Measurements from ENCODE around the gene CAMTA1.

The CAMTA1 gene

DNA sequence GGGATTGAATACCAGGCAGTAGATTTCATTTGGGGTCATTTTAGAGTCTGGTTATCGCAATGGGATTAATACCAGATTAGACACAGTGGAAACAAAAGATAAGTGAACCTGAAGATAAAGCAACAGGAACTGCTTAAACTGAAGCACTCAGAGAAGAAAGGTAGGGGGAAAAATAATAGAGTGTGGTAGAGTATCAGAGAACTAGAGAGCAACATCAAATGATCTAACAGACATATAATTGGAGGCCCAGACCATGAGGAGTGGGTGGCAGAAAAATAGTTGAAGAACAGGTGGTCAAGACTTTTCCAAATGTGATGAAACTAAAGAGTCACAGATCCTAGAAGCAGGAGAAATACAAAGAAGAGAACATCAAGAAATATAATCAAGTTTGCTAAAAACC is 484.3 kb downstream of the CAMTA1 start:
- DNase-seq: no peak

DNA sequence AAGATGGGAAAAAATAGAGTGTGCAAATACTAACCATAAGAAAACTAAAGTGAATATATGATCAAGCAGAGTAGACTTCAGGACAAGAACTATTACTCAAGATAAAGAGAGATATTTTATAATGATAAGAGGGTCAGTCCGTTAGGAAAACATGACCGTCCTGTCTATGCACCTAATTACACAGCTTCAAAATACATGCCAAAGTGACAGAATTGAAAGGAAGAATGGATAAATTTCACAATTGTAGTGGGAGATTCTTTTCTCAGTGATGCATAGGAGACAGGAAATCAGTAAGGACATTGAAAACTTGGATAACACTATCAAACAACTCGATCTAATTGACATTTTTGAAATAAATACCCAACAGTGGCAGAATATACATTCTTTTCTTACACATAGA is 489.0 kb downstream of the CAMTA1 start:
- DNase-seq: no peak

DNA sequence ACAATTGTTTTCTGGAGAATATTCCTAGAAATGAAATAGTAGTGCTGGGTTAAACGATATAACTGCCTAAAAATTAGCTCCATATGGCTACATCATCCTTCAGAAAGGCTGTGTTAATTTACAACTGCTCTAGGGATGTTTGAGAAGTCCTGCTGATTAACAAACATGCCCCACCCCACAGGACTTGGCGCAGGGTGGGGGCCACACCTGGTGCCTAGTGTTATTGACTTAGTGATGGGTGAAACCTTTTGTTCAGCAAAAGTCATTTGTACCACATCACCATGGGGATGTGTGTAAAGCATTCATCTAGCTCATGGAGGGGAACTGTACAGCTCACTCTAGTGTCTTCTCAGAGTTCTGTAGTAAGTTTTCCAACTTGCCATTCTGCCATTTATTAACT is 492.8 kb downstream of the CAMTA1 start:
- DNase-seq: no peak

DNA sequence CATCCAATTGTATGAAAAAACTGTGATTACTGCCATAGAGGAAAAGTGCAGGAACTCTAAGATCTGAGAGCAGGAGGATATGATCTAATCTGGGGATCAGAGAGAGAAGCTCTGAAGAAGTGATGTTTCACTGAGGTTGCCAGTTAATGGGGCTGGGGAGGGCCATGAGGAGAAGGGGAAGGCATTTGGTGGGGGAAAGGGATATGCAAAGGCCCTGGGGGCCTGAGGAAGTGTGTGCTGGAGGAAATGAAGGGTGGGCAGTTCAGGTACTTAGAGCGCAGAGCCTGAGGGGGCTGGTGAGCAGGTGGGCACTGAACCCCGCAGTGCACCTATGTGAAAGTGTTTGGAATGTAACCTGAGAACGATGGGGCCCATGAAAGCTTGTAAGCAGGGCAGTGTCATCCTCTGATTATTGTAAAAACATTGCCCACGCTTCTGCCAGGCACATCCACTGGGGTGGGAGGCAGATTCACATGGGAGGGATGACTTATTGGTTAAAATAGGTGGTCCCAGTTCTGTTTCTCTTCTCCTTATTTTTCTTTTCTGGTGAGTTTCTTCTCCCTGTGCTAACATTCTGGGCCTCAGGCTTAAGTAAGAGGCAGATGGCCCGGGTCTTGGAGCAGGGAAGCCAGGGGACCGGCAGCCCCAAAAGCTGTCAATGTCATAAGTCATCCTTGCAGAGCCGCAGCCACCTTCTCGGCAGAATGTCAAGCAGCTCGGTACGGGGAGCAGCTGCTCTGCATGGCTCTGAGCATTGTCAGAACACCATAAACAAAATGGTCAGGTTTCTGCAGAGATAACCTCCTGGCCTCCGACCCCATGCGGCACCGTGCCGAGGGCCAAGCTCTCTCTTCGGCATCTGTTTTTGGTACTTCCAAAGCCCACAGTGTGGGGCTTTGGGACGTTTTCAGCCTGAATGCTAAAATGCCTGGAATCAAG is 493.8 kb downstream of the CAMTA1 start:
- DNase-seq: peak; percentile 56

DNA sequence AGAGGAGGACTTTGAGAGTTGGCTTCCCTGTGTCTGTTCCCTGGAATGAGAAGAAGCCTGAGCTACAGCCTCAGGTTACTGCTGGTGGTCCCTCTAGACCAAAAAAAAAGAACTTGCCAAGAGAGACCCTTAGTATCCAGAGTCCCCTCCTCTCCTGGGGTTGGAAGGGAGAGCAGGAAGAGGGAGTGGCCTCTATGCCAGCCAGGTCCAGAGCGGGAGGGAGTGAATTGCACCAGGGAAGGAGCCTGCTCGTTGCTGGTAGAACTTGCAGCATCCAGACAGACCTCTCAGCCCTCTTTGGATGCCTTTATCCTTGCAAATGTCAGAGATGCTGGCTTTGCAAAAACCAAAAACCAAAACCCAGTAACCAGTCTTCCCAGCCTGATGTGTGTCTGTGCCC is 494.5 kb downstream of the CAMTA1 start:
- DNase-seq: no peak

DNA sequence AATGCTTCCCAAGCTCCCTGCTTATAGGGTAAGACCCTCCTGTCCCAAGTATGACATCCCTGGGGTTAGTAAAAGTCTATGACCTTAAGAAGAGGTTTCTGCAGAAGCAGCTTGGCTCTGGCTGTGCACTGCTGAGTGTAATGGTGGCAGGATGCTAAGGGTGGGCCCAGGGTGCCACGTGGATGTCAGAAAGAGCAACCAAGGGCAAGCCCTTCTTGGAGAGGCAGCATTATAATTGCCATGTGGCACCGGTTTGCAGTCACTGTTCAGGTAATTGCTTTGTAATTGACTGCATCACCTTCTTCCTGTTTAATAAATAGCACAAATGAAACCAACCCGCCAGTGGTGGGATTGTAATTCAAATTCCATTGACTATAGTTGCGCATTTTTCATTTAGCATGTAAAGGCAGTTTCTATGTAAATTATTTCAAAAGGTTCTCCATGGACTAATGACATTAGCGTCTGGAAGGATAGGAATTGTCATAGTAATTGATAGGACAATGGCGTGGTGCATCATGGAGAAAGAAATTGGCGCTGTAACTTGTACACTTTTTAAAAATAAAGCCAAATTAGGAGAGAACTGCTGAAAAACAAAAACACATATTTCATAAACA is 495.2 kb downstream of the CAMTA1 start:
- DNase-seq: no peak

DNA sequence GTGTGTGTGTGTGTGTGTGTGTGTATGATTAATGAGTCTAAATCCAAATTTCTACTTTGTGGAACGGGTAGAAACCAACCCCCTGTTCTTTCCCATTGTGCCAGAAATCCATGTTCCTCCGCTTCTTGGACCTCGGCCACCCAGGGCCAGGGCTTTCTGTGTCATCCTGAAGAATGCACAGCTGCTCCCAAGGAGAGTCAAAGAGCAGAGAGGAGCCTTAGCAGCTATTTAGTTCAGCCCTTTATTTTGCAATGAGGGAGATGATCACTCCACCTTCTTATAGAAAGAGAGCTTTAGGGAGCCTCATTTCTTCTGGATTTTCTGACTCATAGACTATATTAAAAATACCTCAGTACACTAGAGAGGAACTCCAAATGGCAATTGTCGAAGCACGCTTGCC is 496.6 kb downstream of the CAMTA1 start:
- no peak for DNase-seq

DNA sequence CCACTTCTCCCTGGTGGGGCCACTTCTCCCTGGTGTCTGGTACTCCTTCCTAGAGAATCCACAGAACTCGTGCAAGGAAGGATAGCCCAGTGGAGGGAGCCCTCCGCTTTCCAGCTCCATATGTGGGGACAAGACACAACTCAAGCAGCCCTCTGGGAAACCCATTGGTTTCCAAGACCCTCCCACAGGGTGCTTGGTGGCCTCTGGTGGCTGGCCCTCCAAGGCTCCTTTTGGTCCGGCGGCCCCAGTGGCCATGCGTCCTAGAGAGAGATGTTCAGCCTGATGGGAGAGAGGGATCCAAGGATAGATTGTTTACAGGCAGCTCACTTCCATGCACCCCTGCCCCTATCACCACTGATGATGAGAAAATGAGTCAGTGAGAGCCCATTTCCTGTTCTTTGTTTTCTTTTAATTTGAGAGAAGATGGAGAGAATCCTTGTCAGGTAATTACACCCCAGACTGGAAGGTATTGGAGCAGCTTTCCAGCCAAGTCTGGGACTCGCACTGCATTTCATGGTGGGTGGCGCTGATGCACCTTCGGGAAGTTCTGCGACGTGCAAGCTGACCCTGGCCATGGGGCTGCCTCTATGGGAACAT is 499.7 kb downstream of the CAMTA1 start:
- DNase-seq: no peak

DNA sequence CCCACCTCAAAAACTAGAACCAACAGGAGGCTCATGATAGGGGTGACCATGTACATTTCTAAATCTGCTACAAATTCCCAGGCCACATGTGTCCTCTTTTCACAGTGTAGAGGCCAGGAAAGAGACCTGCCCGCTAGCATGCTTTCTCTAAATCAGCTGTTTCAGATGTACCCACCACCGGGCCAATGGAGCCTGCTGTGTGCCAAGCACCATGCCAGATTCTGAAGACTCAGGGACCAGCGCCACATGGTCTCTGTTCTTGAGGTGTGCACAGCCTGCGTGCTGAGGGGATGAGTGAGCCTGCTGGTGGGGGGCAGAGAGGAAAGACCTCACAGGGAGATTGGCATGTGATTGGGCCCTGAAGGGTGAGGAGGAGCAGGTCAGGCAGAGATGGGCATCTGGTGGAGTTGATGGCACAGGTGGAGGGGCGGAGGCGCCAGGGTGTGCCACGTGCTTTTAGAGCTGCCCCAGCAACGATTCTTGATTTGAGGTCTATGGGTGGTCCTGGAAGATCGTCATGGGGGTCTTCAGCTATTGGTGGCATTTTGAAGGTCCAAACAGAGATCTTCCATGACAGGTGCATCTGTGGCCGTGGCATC is 500.7 kb downstream of the CAMTA1 start:
- DNase-seq: no peak

DNA sequence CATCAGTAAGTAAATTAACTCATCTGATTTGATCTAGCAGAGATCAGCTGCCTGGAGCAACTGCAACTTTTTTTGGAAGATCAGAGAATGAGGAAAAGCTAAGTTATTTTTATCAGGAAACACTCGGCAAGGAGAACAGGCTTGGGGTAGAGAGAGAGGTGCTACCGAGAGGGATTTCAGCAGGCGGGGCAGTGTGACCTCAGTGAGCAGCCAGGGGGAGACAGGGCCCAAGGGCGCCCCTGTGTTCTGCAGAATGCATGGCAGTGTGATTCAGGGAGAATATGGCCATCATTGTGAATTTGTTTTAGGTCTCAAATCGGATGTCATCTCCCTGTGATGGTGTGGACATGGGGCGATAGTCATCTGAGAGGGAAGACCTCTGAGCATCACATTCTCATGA is 501.8 kb downstream of the CAMTA1 start:
- DNase-seq: no peak

DNA sequence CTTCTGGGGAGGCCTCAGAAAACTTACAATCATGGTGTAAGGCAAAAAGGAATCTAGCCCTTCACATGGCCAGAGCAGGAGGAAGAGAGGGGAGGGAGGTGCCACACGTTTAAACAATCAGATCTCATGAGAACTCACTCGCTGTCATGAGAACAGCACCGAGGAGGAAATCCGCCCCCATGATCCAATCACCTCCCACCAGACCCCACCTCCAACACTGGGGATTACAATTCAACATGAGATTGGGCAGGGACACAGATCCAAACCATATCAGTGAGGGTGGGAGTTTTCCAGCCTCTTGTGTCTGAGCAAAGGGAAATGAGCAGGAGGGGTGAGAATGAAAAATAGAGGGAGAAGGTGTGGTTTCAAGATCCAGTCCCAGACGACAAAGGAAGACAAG is 503.7 kb downstream of the CAMTA1 start:
- peak; percentile 37 for DNase-seq

DNA sequence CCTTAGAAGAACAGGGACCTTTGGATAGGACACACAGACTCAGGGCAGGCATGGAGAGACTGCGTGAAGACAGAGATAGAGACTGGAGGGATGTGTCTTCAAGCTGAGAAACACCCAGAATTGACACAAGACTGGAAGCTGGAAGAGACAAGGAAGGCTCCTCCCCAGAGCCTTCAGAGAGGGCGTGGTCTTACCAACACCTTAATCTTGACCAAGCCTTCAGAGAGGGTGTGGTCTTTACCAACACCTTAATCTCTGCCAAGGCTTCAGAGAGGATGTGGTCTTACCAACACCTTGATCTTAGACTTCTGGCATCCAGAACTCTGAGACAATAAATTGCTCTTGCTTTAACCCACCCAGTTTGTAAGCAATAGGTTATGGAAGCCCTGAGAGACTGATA is 504.4 kb downstream of the CAMTA1 start:
- DNase-seq: no peak

DNA sequence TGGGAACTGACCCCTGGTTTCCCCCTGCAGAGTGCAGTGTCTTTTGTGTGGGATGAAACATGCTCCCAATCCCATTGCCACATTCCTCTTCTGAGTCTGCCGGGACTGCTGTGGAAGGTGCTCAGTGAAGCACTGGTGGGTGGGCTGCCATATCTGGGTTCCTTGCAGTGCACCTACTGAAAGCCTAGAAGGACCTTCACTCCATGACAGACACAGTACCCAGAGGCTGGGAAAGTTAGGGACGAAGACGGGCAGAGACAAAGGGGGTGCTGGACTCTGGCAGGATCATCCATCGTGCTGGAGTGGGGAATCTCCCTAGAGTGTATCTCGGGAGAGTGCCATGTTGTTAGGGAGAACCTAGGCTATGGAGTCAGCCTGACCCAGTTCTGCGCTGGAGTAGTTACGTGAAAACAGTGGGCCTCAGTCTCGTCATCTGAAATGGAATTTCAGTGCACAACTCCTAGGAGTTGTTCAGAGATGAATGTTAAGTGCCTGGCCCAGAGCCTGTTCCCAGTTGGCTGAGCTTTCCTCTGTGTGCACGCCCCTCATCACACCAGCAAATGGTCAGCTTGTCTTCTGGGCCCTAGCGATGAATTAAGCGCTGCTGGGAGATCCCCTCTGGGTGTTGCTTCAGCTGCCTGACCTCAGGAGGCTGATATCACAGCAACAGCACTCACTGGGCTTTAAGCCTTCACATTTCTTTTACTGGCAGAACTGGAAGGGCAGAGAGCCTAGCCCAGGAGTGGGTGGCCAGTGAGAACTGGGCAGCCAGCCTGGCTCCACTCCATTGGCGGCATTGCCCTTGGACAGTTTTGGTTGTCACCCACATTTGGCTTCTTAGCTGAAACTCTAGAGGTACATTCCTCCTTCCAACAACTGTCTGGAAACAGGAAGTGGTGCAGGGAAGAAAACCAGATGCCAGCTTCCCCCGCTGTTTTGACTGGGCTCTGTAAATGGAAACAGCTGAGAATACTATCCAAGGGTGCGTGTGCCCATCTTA is 506.0 kb downstream of the CAMTA1 start:
- no peak for DNase-seq

DNA sequence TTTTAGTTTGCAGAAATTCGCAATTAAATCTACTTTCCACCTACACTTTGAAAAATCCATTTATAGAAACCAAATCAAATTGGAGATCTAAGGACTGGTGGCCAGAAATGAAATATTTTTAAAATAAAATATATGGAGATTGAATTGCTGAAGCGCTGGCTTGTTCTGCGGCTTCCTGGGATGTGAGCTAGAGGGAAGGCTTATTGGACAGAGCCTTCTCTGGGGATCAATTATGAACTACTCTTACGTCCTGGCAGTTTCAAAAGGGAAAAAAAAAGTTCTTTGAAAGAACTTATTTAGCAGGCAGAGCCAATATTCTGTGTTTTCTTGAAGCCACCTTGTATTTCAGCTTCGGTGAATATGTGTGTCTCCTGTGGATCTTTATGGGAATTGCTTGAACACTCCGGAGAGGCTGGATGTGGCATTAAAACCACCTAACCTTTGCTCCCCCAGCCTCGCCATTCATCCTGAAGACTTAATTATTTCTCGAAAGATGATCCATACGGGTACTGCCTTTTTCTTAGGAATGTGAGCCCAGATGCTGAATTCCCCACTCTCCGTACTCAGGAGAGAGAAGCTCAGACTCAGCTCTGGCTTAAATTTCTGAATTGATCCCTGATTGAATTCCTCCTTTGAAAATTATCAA is 506.9 kb downstream of the CAMTA1 start:
- DNase-seq: no peak

DNA sequence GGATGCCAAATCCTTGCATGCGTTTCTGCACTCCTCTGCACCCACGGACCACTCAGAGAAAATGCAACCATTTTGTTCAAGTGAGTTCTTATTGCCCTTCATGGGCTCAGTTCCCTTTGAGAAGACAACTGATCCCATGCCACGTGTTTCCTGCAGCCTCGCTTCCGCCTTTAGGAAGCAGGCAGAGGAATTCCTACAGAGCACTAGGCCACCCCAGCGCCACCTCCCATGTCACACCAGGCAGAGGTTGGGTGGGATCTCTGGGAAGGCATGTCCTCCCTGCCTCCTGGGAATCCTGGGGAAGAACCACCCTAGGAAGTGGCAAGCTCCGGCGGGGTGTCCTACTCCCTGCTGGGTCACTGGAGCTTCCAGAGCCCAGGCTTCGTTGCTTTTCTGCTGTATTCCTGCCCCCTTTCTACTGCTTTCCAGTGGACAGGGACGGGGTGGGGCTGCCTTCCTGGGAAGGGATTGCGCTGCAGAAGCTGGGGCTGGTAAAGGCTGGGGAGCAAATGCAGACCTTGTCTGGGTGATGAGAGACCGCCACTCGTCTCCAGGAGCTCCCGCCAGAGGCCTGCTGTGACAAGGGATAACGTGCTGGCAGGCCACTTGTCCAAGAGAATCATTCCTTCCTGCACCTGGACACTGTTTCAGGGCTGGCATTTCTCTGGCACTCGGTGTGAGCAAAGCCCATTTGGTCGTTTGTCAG is 507.6 kb downstream of the CAMTA1 start:
- no peak for DNase-seq

DNA sequence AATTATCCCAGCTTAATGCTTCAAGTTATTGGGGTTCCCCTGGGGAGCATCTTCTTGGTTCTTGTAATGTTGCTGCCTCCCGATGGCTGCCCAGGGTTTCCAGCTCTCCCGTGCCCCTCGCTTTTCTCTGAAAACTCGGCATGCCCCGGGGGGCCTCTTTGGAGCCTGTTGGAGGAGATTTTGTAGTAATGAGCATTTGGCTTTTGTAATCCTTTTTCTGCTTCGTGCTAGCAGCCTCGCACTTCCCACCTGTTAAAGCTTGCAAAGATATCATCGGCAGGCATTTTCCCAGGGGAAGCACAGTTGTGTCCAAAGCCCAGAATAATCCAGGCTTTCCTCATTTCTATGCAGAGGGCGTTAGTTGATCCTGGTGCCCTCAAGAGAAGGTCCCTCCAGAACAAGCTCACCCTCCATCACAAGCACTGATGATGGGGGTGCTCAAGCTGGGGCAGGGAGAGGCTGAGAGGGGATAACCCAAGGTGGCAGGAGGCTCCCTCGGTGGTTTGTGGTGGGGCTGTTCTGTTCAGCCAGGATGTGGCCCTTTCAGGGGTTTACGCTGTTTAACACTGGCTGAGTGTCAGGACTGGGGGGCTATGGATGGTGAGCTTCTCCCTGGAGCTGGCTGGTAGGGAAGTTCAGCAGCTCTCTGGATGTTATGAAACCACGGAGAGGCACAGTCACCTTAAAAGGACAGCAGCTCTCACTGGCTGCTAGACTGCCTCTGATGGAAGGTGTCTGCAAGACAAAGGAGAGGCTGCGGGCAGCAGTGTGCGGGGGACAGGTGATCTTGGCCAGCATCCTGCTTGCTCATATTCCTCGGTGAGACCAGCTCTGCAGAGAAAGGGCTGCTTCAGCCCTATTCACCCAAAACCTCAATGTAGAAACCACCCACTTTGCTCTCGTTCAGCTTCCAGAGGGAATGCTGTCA is 508.7 kb downstream of the CAMTA1 start:
- DNase-seq: peak; percentile 79

DNA sequence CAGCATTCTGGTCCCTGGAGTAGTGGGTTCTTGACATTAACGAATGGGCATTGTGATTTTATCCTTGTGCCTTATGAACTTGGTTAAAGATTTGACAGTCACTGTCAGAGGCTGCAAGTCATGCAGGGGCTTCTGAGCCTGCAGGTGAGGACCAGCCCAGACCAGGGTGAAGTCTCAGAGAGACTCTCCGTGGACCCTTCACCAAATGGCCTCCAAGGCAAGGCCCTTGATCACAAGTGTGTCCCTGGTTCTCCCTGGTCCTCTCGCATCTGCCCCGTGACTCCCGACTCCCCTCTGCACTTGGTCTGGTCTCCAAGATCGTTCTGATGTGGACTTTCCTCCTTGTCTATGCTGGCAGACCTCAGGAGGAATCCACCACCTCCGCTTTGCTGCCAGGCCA is 509.4 kb downstream of the CAMTA1 start:
- DNase-seq: no peak

DNA sequence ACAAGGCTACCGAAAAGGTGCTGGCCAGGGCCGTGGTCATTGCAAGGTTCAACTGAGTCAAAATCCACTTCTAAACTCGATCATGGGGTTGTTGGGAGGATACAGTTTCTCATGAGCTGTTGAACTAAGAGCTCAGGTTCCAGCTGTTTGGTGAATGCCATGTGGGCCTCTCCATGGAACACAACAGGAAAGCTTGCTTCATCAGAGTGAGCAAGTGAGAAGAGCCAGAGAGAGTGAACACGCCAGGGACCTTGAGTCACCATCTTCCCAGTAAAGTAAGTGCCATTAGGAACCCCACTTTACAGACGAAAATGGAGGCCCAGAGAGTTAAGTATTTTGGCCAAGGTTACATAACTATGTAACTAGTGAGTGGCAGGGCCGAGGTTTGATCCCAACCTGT is 510.7 kb downstream of the CAMTA1 start:
- DNase-seq: no peak

DNA sequence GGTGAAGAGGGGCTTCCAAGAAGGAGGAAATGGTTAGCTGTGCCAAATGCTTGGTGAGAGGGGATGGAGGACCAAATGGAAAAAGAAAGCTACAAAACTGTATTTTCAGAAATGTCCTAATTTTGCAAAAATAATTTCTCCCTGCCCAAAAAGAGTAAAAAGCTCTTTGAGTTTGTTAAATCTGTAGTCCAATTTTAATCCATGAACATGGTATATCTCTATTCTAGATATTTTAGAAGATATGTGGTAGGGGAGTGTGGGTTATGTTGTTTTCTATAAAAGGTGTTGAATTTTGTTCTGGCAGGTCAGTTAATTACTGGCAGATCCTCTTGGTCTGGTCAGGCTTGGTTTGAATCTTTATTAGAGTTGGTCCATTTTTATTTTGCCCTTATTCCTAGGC is 511.7 kb downstream of the CAMTA1 start:
- no peak for DNase-seq

DNA sequence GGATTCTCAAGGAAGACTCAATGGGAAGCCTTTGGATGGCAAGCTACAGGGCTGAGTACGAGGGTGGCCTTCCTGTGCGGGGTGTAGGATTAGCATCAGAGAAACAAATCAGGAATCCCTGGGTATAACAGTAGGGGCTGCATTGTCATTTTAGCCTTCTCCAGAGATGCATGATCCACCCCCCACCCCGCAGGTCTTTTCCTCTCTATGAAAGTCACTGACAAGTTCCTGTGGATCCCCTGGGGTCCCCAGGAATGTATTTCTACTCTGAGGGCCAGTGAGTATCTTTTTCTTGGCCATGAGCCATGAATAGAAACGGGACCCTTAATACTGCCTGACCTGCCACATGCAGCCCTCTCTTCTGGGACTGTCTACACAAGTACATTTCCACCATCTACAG is 512.9 kb downstream of the CAMTA1 start:
- no peak for DNase-seq

Data from NCI-H82 (cell line).